MM.1S (cell line): ENCODE data around the gene A2ML1.

ENCODE experiments used
- EZH2phosphoT487 ChIP-seq: fragments of 300-600 bp; sonication (generic); IDR thresholded peaks from 2 replicates; pipeline ENCODE4 v1.6.1; 2018; ENCODE audit warnings: antibody characterized with exemption, low read length
- TF ChIP-seq, protein P1 (sequence below): fragments of 300-600 bp; sonication (generic); IDR thresholded peaks from 2 replicates; pipeline ENCODE4 v1.5.1; 2016; ENCODE audit warnings: antibody characterized with exemption, low read length, mixed read lengths

- TF ChIP-seq, protein P1, sequence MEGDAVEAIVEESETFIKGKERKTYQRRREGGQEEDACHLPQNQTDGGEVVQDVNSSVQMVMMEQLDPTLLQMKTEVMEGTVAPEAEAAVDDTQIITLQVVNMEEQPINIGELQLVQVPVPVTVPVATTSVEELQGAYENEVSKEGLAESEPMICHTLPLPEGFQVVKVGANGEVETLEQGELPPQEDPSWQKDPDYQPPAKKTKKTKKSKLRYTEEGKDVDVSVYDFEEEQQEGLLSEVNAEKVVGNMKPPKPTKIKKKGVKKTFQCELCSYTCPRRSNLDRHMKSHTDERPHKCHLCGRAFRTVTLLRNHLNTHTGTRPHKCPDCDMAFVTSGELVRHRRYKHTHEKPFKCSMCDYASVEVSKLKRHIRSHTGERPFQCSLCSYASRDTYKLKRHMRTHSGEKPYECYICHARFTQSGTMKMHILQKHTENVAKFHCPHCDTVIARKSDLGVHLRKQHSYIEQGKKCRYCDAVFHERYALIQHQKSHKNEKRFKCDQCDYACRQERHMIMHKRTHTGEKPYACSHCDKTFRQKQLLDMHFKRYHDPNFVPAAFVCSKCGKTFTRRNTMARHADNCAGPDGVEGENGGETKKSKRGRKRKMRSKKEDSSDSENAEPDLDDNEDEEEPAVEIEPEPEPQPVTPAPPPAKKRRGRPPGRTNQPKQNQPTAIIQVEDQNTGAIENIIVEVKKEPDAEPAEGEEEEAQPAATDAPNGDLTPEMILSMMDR, result no peak
- no peak for TF ChIP-seq EZH2phosphoT487
Measured at GRCh38 chr12:8855891-8856290, 33.5 kb downstream of the A2ML1 start.
